Activated CD8-positive, alpha-beta T cell treated with anti-CD3 and anti-CD28 coated beads for 36 hours (primary cell): Measurements from ENCODE around the gene DCAF4. TPM values are rescaled to one million over a fixed set of nuclear protein-coding genes. Genes with fewer than 3 reads are reported as not detected.

ENCODE experiments used
- ATAC-seq: fragments of 200-7000 bp; cut with Tn5 transposase; one replicate; pipeline ENCODE4 v1.10.0; 2021; ENCODE audit warnings: mild to moderate bottlenecking, moderate library complexity
- CTCF ChIA-PET: fragments of 350-600 bp; sonication (Branson Sonifier 250); formaldehyde crosslinking; loops from one replicate; lab custom pipeline; 2021; ENCODE audit warnings: antibody characterized with exemption; lab: Charles Lee
- POLR2A ChIA-PET: fragments of 350-600 bp; sonication (Branson Sonifier 250); formaldehyde crosslinking; loops from one replicate; lab custom pipeline; 2021; ENCODE audit warnings: antibody characterized with exemption; lab: Charles Lee
- DNase-seq: peaks from one replicate; pipeline ENCODE4 v3.0.0-alpha.2; 2020
- H3K27ac Mint-ChIP-seq: one replicate; pipeline ENCODE4 v1.8.0; 2021; ENCODE audit warnings: mild to moderate bottlenecking, mixed read lengths
- H3K27me3 Mint-ChIP-seq: one replicate; pipeline ENCODE4 v1.8.0; 2021; ENCODE audit warnings: mixed read lengths
- H3K36me3 Mint-ChIP-seq: one replicate; pipeline ENCODE4 v1.8.0; 2021; ENCODE audit warnings: low read depth, mixed read lengths
- H3K4me1 Mint-ChIP-seq: one replicate; pipeline ENCODE4 v1.8.0; 2021; ENCODE audit warnings: low read depth, mixed read lengths
- H3K4me3 Mint-ChIP-seq: one replicate; pipeline ENCODE4 v1.8.0; 2021; ENCODE audit warnings: mild to moderate bottlenecking, moderate library complexity, mixed read lengths
- H3K9me3 Mint-ChIP-seq: one replicate; pipeline ENCODE4 v1.8.0; 2021; ENCODE audit warnings: mixed read lengths
- CTCF ChIP-seq: fragments of 200-600 bp; IDR thresholded peaks from one replicate; pipeline ENCODE4 v1.8.0; 2022; ENCODE audit warnings: antibody characterized with exemption, mild to moderate bottlenecking
- intact Hi-C: fragments of 100-400 bp; cut with micrococcal nuclease; formaldehyde crosslinking; loops from one replicate; pipeline ENCODE4 v1.10.0; 2022
- total RNA-seq, 2 experiments: library from RNA; stranded (reverse); gene quantifications; one replicate each; pipeline ENCODE4 v1.2.3, GENCODE V29; 2021

The DCAF4 gene
- total RNA-seq, 2 experiments from 2014 or later, result 17.9 to 19.4 TPM

DNA sequence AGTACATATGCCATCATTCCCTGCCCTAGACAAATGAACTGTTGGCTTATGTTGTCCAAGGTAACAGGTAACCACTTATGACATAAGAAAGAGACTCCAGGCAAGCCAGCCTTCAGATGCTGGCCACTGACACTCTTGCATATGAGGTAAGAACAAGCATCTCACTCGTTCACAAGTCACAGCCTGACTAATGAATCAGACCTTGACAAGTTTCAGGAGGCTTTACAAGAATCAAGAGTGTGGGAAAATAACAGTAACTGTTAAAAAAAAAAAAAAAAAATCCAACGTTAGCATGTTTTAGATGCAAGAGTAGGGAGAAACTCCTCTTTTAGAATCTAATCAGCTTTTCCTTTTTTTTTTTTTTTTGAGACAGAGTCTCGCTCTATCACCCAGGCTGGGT lies 60.0 kb downstream of the DCAF4 start:
- intact Hi-C loops, result no loop called here

GRCh38 chr14:72986857-72987256 lies 60.6 kb downstream of the DCAF4 start:
- Mint-ChIP-seq H3K4me1 (no peaks in the 10 kb centered on the region), H3K27me3 (no peaks in the 10 kb centered on the region), H3K27ac (no peak overlapping the region), H3K36me3 (peaks cover 22% of the 10 kb centered on the region), H3K9me3 (no peaks in the 10 kb centered on the region), H3K4me3 (no peak overlapping the region)
- CTCF ChIA-PET, result interaction anchor here (1.0 to 1.4 kb wide), 2 partner anchors 20 to 38 kb away, joined by 3 read pairs; no protein-coding TSS in a partner anchor
- intact Hi-C loops, result no loop called here
- ATAC-seq (no peak), DNase-seq (no peak)
- TF ChIP-seq CTCF, result no peak
- POLR2A ChIA-PET, result no interaction called here

More for the DNA sequence above, 60.0 kb downstream of the DCAF4 start:
- Mint-ChIP-seq H3K36me3 (peaks cover 22% of the 10 kb centered on the region), H3K27me3 (no peaks in the 10 kb centered on the region), H3K4me1 (no peaks in the 10 kb centered on the region), H3K9me3 (no peaks in the 10 kb centered on the region), H3K4me3 (no peak overlapping the region), H3K27ac (no peak overlapping the region)
- DNase-seq, result no peak
- POLR2A ChIA-PET, result no interaction called here
- no peak for ATAC-seq
- CTCF ChIA-PET, result interaction anchor here (1.0 to 1.4 kb wide), 2 partner anchors 21 to 37 kb away, joined by 3 read pairs; no protein-coding TSS in a partner anchor
- TF ChIP-seq CTCF, result no peak

DNA sequence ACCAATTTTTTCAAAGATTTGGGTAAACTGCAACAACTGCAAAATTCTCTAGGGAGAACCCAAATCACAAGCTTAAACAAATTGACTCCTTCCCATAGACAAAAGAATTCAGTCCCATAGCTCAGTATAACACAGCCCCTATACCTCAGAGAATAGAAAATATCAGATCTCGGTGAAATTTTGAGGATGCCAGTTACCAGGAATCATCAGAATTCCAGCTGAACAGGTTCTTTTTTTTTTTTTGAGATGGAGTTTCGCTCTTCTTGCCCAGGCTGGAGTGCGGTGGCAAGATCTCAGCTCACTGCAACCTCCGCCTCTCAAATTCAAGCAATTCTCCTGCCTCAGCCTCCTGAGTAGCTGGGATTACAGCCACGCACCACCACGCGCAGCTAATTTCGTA lies 63.9 kb downstream of the DCAF4 start:
- TF ChIP-seq CTCF, result no peak
- H3K4me3 Mint-ChIP-seq, result no peak overlapping the region
- ChIA-PET CTCF (interaction anchor here (1.0 to 1.3 kb wide), 3 partner anchors 10 to 42 kb away, joined by 3 to 4 read pairs (median 3); no protein-coding TSS in a partner anchor), POLR2A (interaction anchor here (0.9 kb wide), 1 partner anchor 11 kb away, joined by 3 read pairs; no protein-coding TSS in a partner anchor)
- no peak overlapping the region for H3K27ac Mint-ChIP-seq
- no peak for DNase-seq
- no peaks in the 10 kb centered on the region for H3K9me3 Mint-ChIP-seq
- intact Hi-C loops, result no loop called here
- no peak for ATAC-seq
- peaks cover 9% of the 10 kb centered on the region for H3K36me3 Mint-ChIP-seq
- H3K4me1 Mint-ChIP-seq, result no peaks in the 10 kb centered on the region
- H3K27me3 Mint-ChIP-seq, result no peaks in the 10 kb centered on the region

DNA sequence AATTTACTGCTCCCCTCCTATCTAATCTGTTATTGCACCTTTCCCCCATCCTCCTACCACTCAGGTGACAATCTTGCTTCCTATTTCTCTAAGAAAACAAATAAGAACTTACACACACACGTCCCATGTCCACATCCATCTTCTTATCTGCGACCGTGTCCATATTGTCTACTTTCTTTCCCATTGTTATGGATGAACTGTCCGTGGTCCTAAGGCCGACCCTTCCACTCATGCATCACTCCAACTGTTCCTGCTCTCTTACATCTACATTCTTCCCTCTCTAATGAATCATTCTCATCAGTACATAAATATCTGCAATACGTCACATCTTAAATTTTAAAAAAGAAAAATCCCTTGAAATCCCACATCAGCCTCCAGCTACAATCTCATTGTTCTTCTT lies 70.7 kb downstream of the DCAF4 start:
- Mint-ChIP-seq H3K27ac (no peak overlapping the region), H3K27me3 (no peaks in the 10 kb centered on the region), H3K36me3 (peaks cover 21% of the 10 kb centered on the region), H3K9me3 (no peaks in the 10 kb centered on the region), H3K4me3 (no peak overlapping the region), H3K4me1 (no peaks in the 10 kb centered on the region)
- DNase-seq (no peak), ATAC-seq (no peak)
- ChIA-PET POLR2A (interaction anchor here (0.6 to 1.2 kb wide), 2 partner anchors 9 to 272 kb away, joined by 3 to 4 read pairs; no protein-coding TSS in a partner anchor), CTCF (interaction anchor here (1.6 kb wide), 1 partner anchor 49 kb away, joined by 6 read pairs; no protein-coding TSS in a partner anchor)
- intact Hi-C loops, result no loop called here
- no peak for TF ChIP-seq CTCF

- POLR2A ChIA-PET, result no interaction called here
- no peaks in the 10 kb centered on the region for H3K4me1 Mint-ChIP-seq
- no peak overlapping the region for H3K27ac Mint-ChIP-seq
- H3K27me3 Mint-ChIP-seq, result no peaks in the 10 kb centered on the region
- intact Hi-C loops, result no loop called here
- no peaks in the 10 kb centered on the region for H3K9me3 Mint-ChIP-seq
- ATAC-seq (no peak), DNase-seq (no peak)
- CTCF ChIA-PET, result interaction anchor here (1.6 kb wide), 1 partner anchor 50 kb away, joined by 6 read pairs; no protein-coding TSS in a partner anchor
- H3K36me3 Mint-ChIP-seq, result peaks cover 18% of the 10 kb centered on the region
- no peak for TF ChIP-seq CTCF
- H3K4me3 Mint-ChIP-seq, result no peak overlapping the region
These were observed 72.1 kb downstream of the DCAF4 start for GRCh38 chr14:72998252-72998903.
